MCF 10A (cell line): Measurements from ENCODE around the gene NPFF. TPM values are rescaled to one million over a fixed set of nuclear protein-coding genes. Genes with fewer than 3 reads are reported as not detected.

ENCODE experiments used
- BruUV-seq: library from RNA; stranded (reverse); fragments of 400-500 nt; replicated peaks from 2 replicates; lab custom pipeline; 2021; lab: Mats Ljungman, UMichigan
- CTCF ChIA-PET: fragments of 300-600 bp; sonication (Branson Sonifier 250); formaldehyde crosslinking; extraction: SDS; loops from one replicate; lab custom pipeline; 2021; ENCODE audit warnings: antibody characterized with exemption, inconsistent platforms; lab: Yijun Ruan, JAX
- POLR2A ChIA-PET: fragments of 300-600, 350-650 bp; sonication (Branson Sonifier 250); formaldehyde crosslinking; extraction: SDS; loops from one replicate; lab custom pipeline; 2020; ENCODE audit warnings: antibody characterized with exemption, inconsistent platforms; lab: Yijun Ruan, JAX
- DNase-seq: peaks from one replicate; pipeline ENCODE4 v3.0.0-alpha.2; 2018; ENCODE audit not compliant: unreplicated experiment
- H3K27ac Mint-ChIP-seq: one replicate; pipeline ENCODE4 v1.8.0; 2022; ENCODE audit warnings: mild to moderate bottlenecking, low read depth, mixed read lengths; ENCODE audit not compliant: unreplicated experiment
- H3K27me3 Mint-ChIP-seq: one replicate; pipeline ENCODE4 v1.8.0; 2022; ENCODE audit warnings: mixed read lengths; ENCODE audit not compliant: insufficient read depth, unreplicated experiment
- H3K36me3 Mint-ChIP-seq: one replicate; pipeline ENCODE4 v1.8.0; 2022; ENCODE audit warnings: mild to moderate bottlenecking, moderate library complexity, mixed read lengths; ENCODE audit not compliant: insufficient read depth, unreplicated experiment
- H3K4me1 Mint-ChIP-seq: one replicate; pipeline ENCODE4 v1.8.0; 2022; ENCODE audit warnings: mixed read lengths; ENCODE audit not compliant: insufficient read depth, unreplicated experiment
- H3K4me3 Mint-ChIP-seq: one replicate; pipeline ENCODE4 v1.8.0; 2022; ENCODE audit warnings: mild to moderate bottlenecking, moderate library complexity, mixed read lengths; ENCODE audit not compliant: unreplicated experiment
- H3K9me3 Mint-ChIP-seq: one replicate; pipeline ENCODE4 v1.8.0; 2022; ENCODE audit warnings: mixed read lengths; ENCODE audit not compliant: unreplicated experiment
- CTCF ChIP-seq: fragments of 200-600 bp; IDR thresholded peaks from one replicate; pipeline ENCODE4 v1.8.0; 2022; ENCODE audit warnings: antibody characterized with exemption, mild to moderate bottlenecking; ENCODE audit not compliant: unreplicated experiment
- intact Hi-C: fragments of 100-400 bp; cut with micrococcal nuclease; formaldehyde crosslinking; loops from 2 replicates; pipeline ENCODE4 v1.14.1; 2022
- total RNA-seq: library from RNA; stranded (reverse); gene quantifications from 2 replicates; pipeline ENCODE4 v1.2.3, GENCODE V29; 2022

Gene NPFF
- total RNA-seq, 1 experiment from 2014 or later: not detected

- ChIA-PET POLR2A (interaction anchor here (0.8 to 1.2 kb wide), 2 partner anchors 19 to 22 kb away, joined by 3 read pairs; no protein-coding TSS in a partner anchor), CTCF (interaction anchor here (0.6 to 0.8 kb wide), 2 partner anchors 10 to 81 kb away, joined by 3 read pairs; no protein-coding TSS in a partner anchor)
- H3K36me3 Mint-ChIP-seq: peaks cover 52% of the 10 kb centered on the region
- TF ChIP-seq CTCF: no peak
- no TSS peak for BruUV-seq
- intact Hi-C loops: loop anchor here (2.0 kb wide), 1 partner anchor 60 kb away; no protein-coding TSS in a partner anchor
- peaks cover 13% of the 10 kb centered on the region for H3K4me1 Mint-ChIP-seq
- peak; percentile 38 for DNase-seq
- no peaks in the 10 kb centered on the region for H3K9me3 Mint-ChIP-seq
- no peak overlapping the region for H3K4me3 Mint-ChIP-seq
- H3K27me3 Mint-ChIP-seq: no peaks in the 10 kb centered on the region
- no peak overlapping the region for H3K27ac Mint-ChIP-seq
Observed at GRCh38 chr12:53505086-53505485, 2.2 kb downstream of the NPFF start.

- no peak for DNase-seq
- BruUV-seq: no TSS peak
- ChIA-PET CTCF (interaction anchor here (0.6 to 1.1 kb wide), 3 partner anchors 108 to 239 kb away, joined by 3 read pairs; no protein-coding TSS in a partner anchor), POLR2A (no interaction called here)
- peaks cover 44% of the 10 kb centered on the region for H3K36me3 Mint-ChIP-seq
- no peaks in the 10 kb centered on the region for H3K27me3 Mint-ChIP-seq
- intact Hi-C loops: loop anchor here (2.0 kb wide), 1 partner anchor 59 kb away; no protein-coding TSS in a partner anchor
- no peak overlapping the region for H3K27ac Mint-ChIP-seq
- TF ChIP-seq CTCF: no peak
- no peak overlapping the region for H3K4me3 Mint-ChIP-seq
- no peaks in the 10 kb centered on the region for H3K9me3 Mint-ChIP-seq
- H3K4me1 Mint-ChIP-seq: peaks cover 19% of the 10 kb centered on the region
Observed at GRCh38 chr12:53504004-53504920, 3.0 kb downstream of the NPFF start.

GRCh38 chr12:53502983-53503728 lies 4.1 kb downstream of the NPFF start:
- intact Hi-C loops: no loop called here
- Mint-ChIP-seq H3K27ac (no peak overlapping the region), H3K36me3 (peaks cover 35% of the 10 kb centered on the region), H3K4me3 (peak overlapping the region; percentile 47), H3K27me3 (no peaks in the 10 kb centered on the region), H3K9me3 (no peaks in the 10 kb centered on the region), H3K4me1 (peaks cover 24% of the 10 kb centered on the region)
- BruUV-seq: no TSS peak
- ChIA-PET POLR2A (interaction anchor here (1.2 to 1.3 kb wide), 2 partner anchors 26 to 50 kb away, joined by 3 read pairs; no protein-coding TSS in a partner anchor), CTCF (interaction anchor here (0.6 to 1.1 kb wide), 3 partner anchors 153 to 242 kb away, joined by 3 to 4 read pairs (median 4); no protein-coding TSS in a partner anchor)
- TF ChIP-seq CTCF: no peak
- no peak for DNase-seq
